Ascending aorta (tissue), 2 donors: ENCODE data around the gene CARD11. TPM values are rescaled to one million over a fixed set of nuclear protein-coding genes. Genes with fewer than 3 reads are reported as not detected.

Source experiments
- DNase-seq, 2 donors: peaks; one replicate each; pipeline ENCODE4 v3.0.0-alpha.2; 2019; ENCODE audit warnings: low spot score in 2 of 2
- H3K27ac ChIP-seq, 2 donors: fragments of 200-600 bp; sonication (generic); one replicate each; pipeline ENCODE4 v1.5.1; 2016 to 2017; ENCODE audit warnings: mild to moderate bottlenecking in 1 of 2
- H3K27me3 ChIP-seq: fragments of 200-600 bp; sonication (generic); one replicate; pipeline ENCODE4 v1.5.1; 2017
- H3K36me3 ChIP-seq, 2 donors: fragments of 200-600 bp; sonication (generic); one replicate each; pipeline ENCODE4 v1.5.1; 2016
- H3K4me1 ChIP-seq, 2 donors: fragments of 200-600 bp; sonication (generic); one replicate each; pipeline ENCODE4 v1.5.1; 2016 to 2017; ENCODE audit warnings: mild to moderate bottlenecking in 1 of 2
- H3K4me3 ChIP-seq, 2 donors: fragments of 200-600 bp; sonication (generic); one replicate each; pipeline ENCODE4 v1.5.1; 2016 to 2017; ENCODE audit warnings: mild to moderate bottlenecking in 1 of 2
- H3K9me3 ChIP-seq, 2 donors: fragments of 200-600 bp; sonication (generic); one replicate each; pipeline ENCODE4 v1.5.1; 2016
- CTCF ChIP-seq, 3 experiments: fragments of 200-600 bp in 2 of 3; fragments of 450-650 bp in 1 of 3; sonication (generic) in 2 of 3; IDR thresholded peaks; one replicate each; pipeline ENCODE4 v1.5.1; 2016 to 2019; ENCODE audit warnings: antibody characterized with exemption in 3 of 3, mild to moderate bottlenecking in 1 of 3, moderate library complexity in 1 of 3
- intact Hi-C: fragments of 100-400 bp; cut with DNase I; formaldehyde crosslinking; loops from one replicate; pipeline ENCODE4 v1.15.1; 2023
- total RNA-seq: library from RNA; depleted of rRNA; stranded (reverse); fragments of >200 nt; gene quantifications from one replicate; pipeline ENCODE4 v1.1.0, GENCODE V29; 2016

Gene CARD11
- total RNA-seq, 1 donor from 2014 or later: 0.64 TPM

GRCh38 chr7:2861509-2861908 lies 182.2 kb downstream of the CARD11 start:
- TF ChIP-seq CTCF (IDR thresholded peaks at IDR 0.05): no peak

GRCh38 chr7:2860627-2861133 lies 183.0 kb downstream of the CARD11 start:
- no peak overlapping the region for H3K4me3 ChIP-seq
- H3K36me3 ChIP-seq: no peaks in the 10 kb centered on the region
- peak overlapping the region in 1 of 2 donors; percentile 53 for H3K27ac ChIP-seq
- no peaks in the 10 kb centered on the region for H3K27me3 ChIP-seq
- H3K4me1 ChIP-seq: peaks cover 15 to 29% of the 10 kb centered on the region in 2 donors
- no peaks in the 10 kb centered on the region for H3K9me3 ChIP-seq
- intact Hi-C loops: loop anchor here (5.0 to 10.0 kb wide), 3 partner anchors 103 to 1884 kb away; partner anchors contain the start of gene TTYH3
- TF ChIP-seq CTCF (IDR thresholded peaks at IDR 0.05): no peak
- no peak for DNase-seq

More at GRCh38 chr7:2861509-2861908, 182.2 kb downstream of the CARD11 start:
- no peak overlapping the region for H3K4me3 ChIP-seq
- intact Hi-C loops: loop anchor here (5.0 to 10.0 kb wide), 3 partner anchors 104 to 1883 kb away; partner anchors contain the start of gene TTYH3
- H3K27ac ChIP-seq: peak overlapping the region in 1 of 2 donors; percentile 98
- H3K36me3 ChIP-seq: no peaks in the 10 kb centered on the region
- DNase-seq: no peak
- H3K9me3 ChIP-seq: no peaks in the 10 kb centered on the region
- H3K4me1 ChIP-seq: peaks cover 15 to 29% of the 10 kb centered on the region in 2 donors
- H3K27me3 ChIP-seq: no peaks in the 10 kb centered on the region

GRCh38 chr7:2859952-2860351 lies 183.7 kb downstream of the CARD11 start:
- intact Hi-C loops: loop anchor here (5.0 to 10.0 kb wide), 3 partner anchors 103 to 1885 kb away; partner anchors contain the start of gene TTYH3
- H3K4me3 ChIP-seq: no peak overlapping the region
- no peaks in the 10 kb centered on the region for H3K36me3 ChIP-seq
- H3K4me1 ChIP-seq: peaks cover 15 to 26% of the 10 kb centered on the region in 2 donors
- H3K27ac ChIP-seq: peak overlapping the region in 1 of 2 donors; percentile 53
- DNase-seq: no peak
- no peak for TF ChIP-seq CTCF (IDR thresholded peaks at IDR 0.05)
- no peaks in the 10 kb centered on the region for H3K27me3 ChIP-seq
- no peaks in the 10 kb centered on the region for H3K9me3 ChIP-seq

- TF ChIP-seq CTCF (IDR thresholded peaks at IDR 0.05): no peak
- intact Hi-C loops: no loop called here
- no peaks in the 10 kb centered on the region for H3K36me3 ChIP-seq
- DNase-seq: no peak
- no peak overlapping the region for H3K4me3 ChIP-seq
- peaks cover 9 to 13% of the 10 kb centered on the region in 2 donors for H3K4me1 ChIP-seq
- no peaks in the 10 kb centered on the region for H3K9me3 ChIP-seq
- H3K27ac ChIP-seq: no peak overlapping the region
- H3K27me3 ChIP-seq: no peaks in the 10 kb centered on the region
Measured at GRCh38 chr7:2858621-2859020, 185.0 kb downstream of the CARD11 start.

- Histone ChIP-seq H3K27ac (no peak overlapping the region), H3K36me3 (no peaks in the 10 kb centered on the region), H3K9me3 (no peaks in the 10 kb centered on the region), H3K4me1 (peaks cover 0 to 10% of the 10 kb centered on the region in 2 donors), H3K4me3 (no peak overlapping the region), H3K27me3 (no peaks in the 10 kb centered on the region)
- TF ChIP-seq CTCF (IDR thresholded peaks at IDR 0.05): no peak
- DNase-seq: no peak
- intact Hi-C loops: no loop called here
Measured at GRCh38 chr7:2856388-2857169, 187.1 kb downstream of the CARD11 start.

Other genes starting within 250 kb of the CARD11 start
- gene GNA12, start 199.6 kb downstream of the CARD11 start, total RNA-seq: 61.0 TPM